IMR-90 (cell line): ENCODE measurements around the gene PARD6G. TPM values are rescaled to one million over a fixed set of nuclear protein-coding genes. Genes with fewer than 3 reads are reported as not detected.

Experiments used
- ATAC-seq: fragments of 200-7000 bp; cut with Tn5 transposase; 2 replicates; pipeline ENCODE4 v1.9.1; 2020; ENCODE audit warnings: low read depth, mild to moderate bottlenecking, moderate library complexity
- BruUV-seq: library from RNA; stranded (reverse); fragments of 400-500 nt; replicated peaks from 2 replicates; lab custom pipeline; 2021; lab: Mats Ljungman, UMichigan
- CTCF ChIA-PET: fragments of 300-600 bp; formaldehyde crosslinking; extraction: SDS; loops from one replicate; lab custom pipeline; 2021; ENCODE audit warnings: antibody characterized with exemption; lab: Yijun Ruan, JAX
- POLR2A ChIA-PET: fragments of 300-600 bp; sonication (Branson Sonifier 250); formaldehyde crosslinking; loops from one replicate; lab custom pipeline; 2022; ENCODE audit warnings: antibody characterized with exemption; ENCODE audit not compliant: unreplicated experiment; lab: Charles Lee
- DNase-seq: peaks from one replicate; pipeline ENCODE4 v3.0.0; 2013
- H2AFZ ChIP-seq: replicated peaks from 2 replicates; pipeline ENCODE3; 2013; ENCODE audit warnings: low read length, mild to moderate bottlenecking; ENCODE audit not compliant: poor library complexity
- H2AK5ac ChIP-seq: 2 replicates; pipeline ENCODE4 v1.6.1; 2013; ENCODE audit warnings: low read depth, low read length, inconsistent platforms
- H2AK9ac ChIP-seq: replicated peaks from 2 replicates; pipeline ENCODE3; 2013; ENCODE audit warnings: mild to moderate bottlenecking, low read depth, low read length, moderate library complexity; ENCODE audit not compliant: poor library complexity
- H2BK120ac ChIP-seq: 2 replicates; pipeline ENCODE4 v1.6.1; 2013; ENCODE audit warnings: low read depth, low read length, inconsistent platforms
- H2BK15ac ChIP-seq: 3 replicates; pipeline ENCODE4 v1.6.1; 2013; ENCODE audit warnings: low read depth, low read length, inconsistent platforms
- H2BK20ac ChIP-seq: 2 replicates; pipeline ENCODE4 v1.6.1; 2013; ENCODE audit warnings: low read depth, mild to moderate bottlenecking, inconsistent platforms, low read length, moderate library complexity
- H2BK5ac ChIP-seq: 2 replicates; pipeline ENCODE4 v1.6.1; 2013; ENCODE audit warnings: mild to moderate bottlenecking, low read depth, low read length, inconsistent platforms; ENCODE audit not compliant: poor library complexity, severe bottlenecking
- H3K14ac ChIP-seq: replicated peaks from 2 replicates; pipeline ENCODE4 v1.6.1; 2013; ENCODE audit warnings: low read depth, low read length, inconsistent platforms
- H3K18ac ChIP-seq: 2 replicates; pipeline ENCODE4 v1.6.1; 2013; ENCODE audit warnings: low read depth, low read length, control low read depth
- H3K23ac ChIP-seq: 2 replicates; pipeline ENCODE4 v1.6.1; 2013; ENCODE audit warnings: low read depth, low read length, inconsistent platforms
- H3K27ac ChIP-seq: 2 replicates; pipeline ENCODE4 v1.5.1; 2013; ENCODE audit warnings: mild to moderate bottlenecking, control low read depth, low read length; ENCODE audit not compliant: insufficient read depth
- H3K27me3 ChIP-seq: 2 replicates; pipeline ENCODE4 v1.6.1; 2013; ENCODE audit warnings: low read length; ENCODE audit not compliant: control insufficient read depth, insufficient read depth
- H3K36me3 ChIP-seq: 2 replicates; pipeline ENCODE4 v1.6.1; 2013; ENCODE audit warnings: low read length, mixed read lengths; ENCODE audit not compliant: control insufficient read depth, insufficient read depth
- H3K4ac ChIP-seq: 2 replicates; pipeline ENCODE4 v1.6.1; 2013; ENCODE audit warnings: low read depth, low read length, inconsistent platforms
- H3K4me1 ChIP-seq: 2 replicates; pipeline ENCODE4 v1.6.1; 2013; ENCODE audit warnings: low read length, mixed read lengths; ENCODE audit not compliant: control insufficient read depth, insufficient read depth
- H3K4me2 ChIP-seq: 2 replicates; pipeline ENCODE4 v1.6.1; 2013; ENCODE audit warnings: low read depth, mild to moderate bottlenecking, control low read depth, low read length, moderate library complexity
- H3K4me3 ChIP-seq: 2 replicates; pipeline ENCODE4 v1.5.1; 2013; ENCODE audit warnings: low read depth, mild to moderate bottlenecking, control low read depth, low read length, moderate library complexity; ENCODE audit not compliant: insufficient read depth
- H3K56ac ChIP-seq: 2 replicates; pipeline ENCODE4 v1.6.1; 2013; ENCODE audit warnings: low read length, inconsistent platforms; ENCODE audit not compliant: insufficient read depth; ENCODE audit errors: extremely low read depth
- H3K79me1 ChIP-seq, 2 experiments: 2 replicates each; pipeline ENCODE4 v1.6.1; 2013; ENCODE audit warnings: low read length in 2 of 2, inconsistent platforms in 1 of 2, low read depth in 1 of 2
- H3K9ac ChIP-seq: 2 replicates; pipeline ENCODE4 v1.6.1; 2013; ENCODE audit warnings: low read depth, low read length, control low read depth
- H3K9me1 ChIP-seq: 2 replicates; pipeline ENCODE4 v1.6.1; 2013; ENCODE audit warnings: low read length, inconsistent platforms; ENCODE audit not compliant: insufficient read depth
- H3K9me3 ChIP-seq: 2 replicates; pipeline ENCODE4 v1.6.1; 2013; ENCODE audit warnings: low read length; ENCODE audit not compliant: control insufficient read depth, insufficient read depth
- H4K20me1 ChIP-seq: 2 replicates; pipeline ENCODE4 v1.6.1; 2013; ENCODE audit warnings: low read length, inconsistent platforms; ENCODE audit not compliant: insufficient read depth
- H4K5ac ChIP-seq: 2 replicates; pipeline ENCODE4 v1.6.1; 2013; ENCODE audit warnings: mild to moderate bottlenecking, low read depth, low read length, control low read depth
- H4K8ac ChIP-seq, 2 experiments: 2 replicates each; pipeline ENCODE4 v1.6.1; 2013; ENCODE audit warnings: low read depth in 2 of 2, low read length in 2 of 2, control low read depth in 1 of 2, inconsistent platforms in 1 of 2
- H4K91ac ChIP-seq: 2 replicates; pipeline ENCODE4 v1.6.1; 2013; ENCODE audit warnings: low read depth, low read length, inconsistent platforms; ENCODE audit not compliant: insufficient read depth
- BHLHE40 ChIP-seq: fragments of 150-350 bp; IDR thresholded peaks from 2 replicates; pipeline ENCODE4 v1.6.1; 2016; ENCODE audit warnings: mild to moderate bottlenecking, low read depth, low read length
- CEBPB ChIP-seq: IDR thresholded peaks from 2 replicates; pipeline ENCODE4 v1.6.1; 2012; ENCODE audit warnings: low read depth, low read length, improper control_type of control experiment
- CHD1 ChIP-seq: IDR thresholded peaks from 2 replicates; pipeline ENCODE4 v1.6.1; 2012; ENCODE audit warnings: low read depth, low read length, improper control_type of control experiment
- FOS ChIP-seq: fragments of 150-350 bp; IDR thresholded peaks from 2 replicates; pipeline ENCODE4 v1.6.1; 2016; ENCODE audit warnings: low read depth, low read length
- MAZ ChIP-seq: IDR thresholded peaks from 2 replicates; pipeline ENCODE4 v1.6.1; 2012; ENCODE audit warnings: low read depth, mild to moderate bottlenecking, low read length, improper control_type of control experiment, moderate library complexity, borderline replicate concordance
- MXI1 ChIP-seq: IDR thresholded peaks from 2 replicates; pipeline ENCODE4 v1.6.1; 2012; ENCODE audit warnings: low read depth, mild to moderate bottlenecking, low read length, moderate library complexity, borderline replicate concordance
- POLR2A ChIP-seq: IDR thresholded peaks from 2 replicates; pipeline ENCODE4 v1.6.1; 2012; ENCODE audit warnings: mild to moderate bottlenecking, low read depth, low read length
- RAD21 ChIP-seq: IDR thresholded peaks from 2 replicates; pipeline ENCODE4 v1.6.1; 2012; ENCODE audit warnings: low read length, improper control_type of control experiment
- RCOR1 ChIP-seq: IDR thresholded peaks from 2 replicates; pipeline ENCODE4 v1.6.1; 2012; ENCODE audit warnings: mild to moderate bottlenecking, low read length, improper control_type of control experiment; ENCODE audit not compliant: insufficient replicate concordance
- SMC3 ChIP-seq: fragments of 150-350 bp; IDR thresholded peaks from 2 replicates; pipeline ENCODE4 v1.6.1; 2016; ENCODE audit warnings: low read depth, mild to moderate bottlenecking, antibody characterized with exemption, low read length, moderate library complexity
- WGBS, 2 experiments: methylation state at CpG; one replicate each; pipeline versions ENCODE4 v1.1.5 to v1.1.7; 2013; ENCODE audit warnings: missing lambda C conversion rate in 2 of 2; ENCODE audit not compliant: insufficient read length in 1 of 2; ENCODE audit errors: extremely low coverage in 2 of 2; 5-methylcytosine and 5-hydroxymethylcytosine counted together
- dilution Hi-C: fragments of 300-500 bp; cut with HindIII; formaldehyde crosslinking; loops from one replicate; pipeline ENCODE4 v1.14.3; 2018; ENCODE audit warnings: low sequenced_read_pairs; ENCODE audit not compliant: unreplicated experiment
- in situ Hi-C: fragments of 300-500 bp; cut with MboI; formaldehyde crosslinking; loops from 3 replicates; pipeline ENCODE4 v1.14.3; 2019; ENCODE audit warnings: low sequenced_read_pairs, inconsistent platforms, mixed read lengths
- intact Hi-C: fragments of 100-400 bp; cut with micrococcal nuclease; formaldehyde crosslinking; loops from 2 replicates; pipeline ENCODE4 v1.10.0; 2022
- polyA plus RNA-seq, 3 experiments: library from polyadenylated mRNA; depleted of rRNA; stranded (reverse); fragments of >200 nt; gene quantifications; 2 replicates each; pipeline ENCODE4 v1.2.3, GENCODE V29; 2012; ENCODE audit warnings: low replicate concordance in 1 of 3
- total RNA-seq: library from RNA; depleted of rRNA; stranded (reverse); fragments of >200 nt; gene quantifications from 2 replicates; pipeline ENCODE4 v1.2.3, GENCODE V29; 2012
- TF ChIP-seq, protein P1 (sequence below): fragments of 150-350 bp; IDR thresholded peaks from 2 replicates; pipeline ENCODE4 v1.6.1; 2017; ENCODE audit warnings: mild to moderate bottlenecking, antibody characterized with exemption, low read length, low read depth

PARD6G gene
- total and polyA plus RNA-seq, 2 of the 4 experiments (the other 2 are of a cell fraction) = 2.5 to 4.6 TPM

DNA sequence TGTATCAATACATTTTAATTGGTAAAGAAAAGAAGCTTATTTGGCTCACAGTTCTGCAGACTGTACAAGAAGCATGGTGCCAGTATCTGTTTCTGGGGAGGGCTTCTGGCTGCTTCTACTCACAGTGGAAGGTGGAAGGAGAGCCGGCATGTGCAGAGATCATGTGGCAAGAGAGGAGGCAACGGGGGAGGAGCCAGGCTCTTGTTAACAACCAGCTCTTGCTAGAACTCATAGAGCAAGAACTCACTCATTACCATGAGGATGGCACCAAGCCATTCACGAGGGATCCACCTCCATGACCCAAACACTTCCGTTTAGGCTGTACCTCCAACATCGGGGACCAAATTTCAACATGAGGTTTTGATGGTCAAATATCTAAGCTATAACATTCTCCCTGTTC, 7.5 kb downstream of the PARD6G start:
- 60% methylated on average over 1 of the region's 5 CpGs; no CpG with 5 or more reads in 1 of the 2 experiments for WGBS, 2 experiments
- POLR2A ChIA-PET = no interaction called here
- TF ChIP-seq BHLHE40 (no peak), CEBPB (no peak), RAD21 (no peak), MAZ (no peak), MXI1 (no peak), CHD1 (no peak), POLR2A (no peak), RCOR1 (no peak), FOS (no peak), SMC3 (no peak)
- TF ChIP-seq, protein P1, sequence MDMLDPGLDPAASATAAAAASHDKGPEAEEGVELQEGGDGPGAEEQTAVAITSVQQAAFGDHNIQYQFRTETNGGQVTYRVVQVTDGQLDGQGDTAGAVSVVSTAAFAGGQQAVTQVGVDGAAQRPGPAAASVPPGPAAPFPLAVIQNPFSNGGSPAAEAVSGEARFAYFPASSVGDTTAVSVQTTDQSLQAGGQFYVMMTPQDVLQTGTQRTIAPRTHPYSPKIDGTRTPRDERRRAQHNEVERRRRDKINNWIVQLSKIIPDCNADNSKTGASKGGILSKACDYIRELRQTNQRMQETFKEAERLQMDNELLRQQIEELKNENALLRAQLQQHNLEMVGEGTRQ = no peak

More for the DNA sequence above, 7.5 kb downstream of the PARD6G start:
- Histone ChIP-seq H3K9me3 (no peaks in the 10 kb centered on the region), H3K27me3 (no peaks in the 10 kb centered on the region), H4K91ac (no peak overlapping the region), H2AFZ (no peak overlapping the region), H2BK120ac (no peak overlapping the region), H3K36me3 (no peaks in the 10 kb centered on the region), H3K4me3 (no peak overlapping the region), H2BK5ac (no peak overlapping the region), H2AK9ac (no peak overlapping the region), H3K14ac (no peak overlapping the region), H3K27ac (no peak overlapping the region), H3K9ac (no peak overlapping the region), H3K18ac (no peak overlapping the region), H4K8ac (no peak overlapping the region), H3K9me1 (no peaks in the 10 kb centered on the region; the same call in 1 of the 2 replicates), H3K23ac (no peak overlapping the region), H3K79me1 (peaks cover 0 to 30% of the 10 kb centered on the region in 2 experiments; a peak in 1 of 4 replicates), H4K5ac (no peak overlapping the region), H2BK20ac (no peak overlapping the region), H3K56ac (no peak overlapping the region), H3K4me1 (no peaks in the 10 kb centered on the region), H2AK5ac (no peak overlapping the region), H2BK15ac (no peak overlapping the region), H3K4ac (no peak overlapping the region), H4K20me1 (peaks cover under 1% of the 10 kb centered on the region), H3K4me2 (no peak overlapping the region)
- no peak for ATAC-seq
- CTCF ChIA-PET = no interaction called here
- intact Hi-C loops = no loop called here
- dilution Hi-C loops = no loop called here
- no peak for DNase-seq
- no TSS peak for BruUV-seq
- in situ Hi-C loops = no loop called here
